ENCODE results near the gene ZNF77. TPM values are rescaled to one million over a fixed set of nuclear protein-coding genes. Genes with fewer than 3 reads are reported as not detected.

The ZNF77 gene
- total RNA-seq, 2 donors from 2014 or later: 1.7 to 4.2 TPM

DNA sequence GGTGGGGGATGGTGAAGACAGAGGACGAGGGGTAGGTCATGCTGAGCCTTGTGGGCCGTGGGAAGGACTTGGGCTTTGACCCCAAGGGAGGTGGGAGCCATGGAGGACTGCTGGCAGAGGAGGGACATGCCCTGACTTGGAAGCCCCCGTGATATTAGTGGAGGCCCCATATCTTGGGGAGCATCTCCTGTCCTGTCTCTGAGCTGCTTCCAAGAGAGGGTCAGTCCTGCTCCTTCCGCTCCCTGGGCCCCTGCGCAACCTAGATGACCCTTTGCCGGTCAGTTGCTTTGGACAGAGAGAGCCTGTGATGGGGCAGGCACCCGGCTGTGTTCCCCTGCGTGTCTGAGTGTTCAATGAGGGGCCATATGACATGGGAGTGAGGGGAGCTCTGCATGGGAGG lies 37.8 kb upstream of the ZNF77 start:
- Histone ChIP-seq H3K27me3 (no peaks in the 10 kb centered on the region), H3K27ac (peak overlapping the region; percentile 83 to 85), H3K4me3 (no peak overlapping the region), H3K9me3 (no peaks in the 10 kb centered on the region), H3K4me1 (peaks cover 0 to 36% of the 10 kb centered on the region in 2 donors), H3K36me3 (no peaks in the 10 kb centered on the region)
- DNase-seq (ENCODE audit: low spot score): no peak
- TF ChIP-seq CTCF (IDR thresholded peaks at IDR 0.05): no peak

DNA sequence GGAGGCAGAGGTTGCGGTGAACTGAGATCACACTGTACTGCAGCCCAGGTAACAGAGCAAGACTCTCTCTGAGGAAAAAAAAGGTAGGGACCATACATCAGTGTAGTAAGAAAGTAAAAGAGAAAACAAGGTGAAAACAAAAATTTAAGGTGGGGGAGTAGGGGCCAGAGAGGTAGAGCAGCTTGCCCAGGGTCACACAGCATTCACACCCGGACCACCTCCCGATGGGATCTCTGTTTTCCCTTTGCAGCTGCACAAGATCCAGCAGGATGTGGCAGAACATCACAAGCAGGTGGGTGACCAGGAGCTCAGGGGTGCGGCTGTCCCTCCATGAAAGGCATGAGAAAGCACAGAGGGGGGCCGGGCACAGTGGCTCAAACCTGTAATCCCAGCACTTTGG lies 37.1 kb upstream of the ZNF77 start:
- H3K4me1 ChIP-seq: peaks cover 0 to 40% of the 10 kb centered on the region in 2 donors
- H3K4me3 ChIP-seq: no peak overlapping the region
- H3K36me3 ChIP-seq: no peaks in the 10 kb centered on the region
- H3K27me3 ChIP-seq: no peaks in the 10 kb centered on the region
- H3K9me3 ChIP-seq: no peaks in the 10 kb centered on the region
- peak overlapping the region; percentile 7 to 85 for H3K27ac ChIP-seq
- DNase-seq (ENCODE audit: low spot score): no peak
- TF ChIP-seq CTCF (IDR thresholded peaks at IDR 0.05): no peak

- DNase-seq (ENCODE audit: low spot score): no peak
These were observed 34.0 kb upstream of the ZNF77 start for GRCh38 chr19:2978772-2979171.

GRCh38 chr19:2978166-2978767 lies 33.5 kb upstream of the ZNF77 start:
- Histone ChIP-seq H3K36me3 (no peaks in the 10 kb centered on the region), H3K4me3 (no peak overlapping the region), H3K27me3 (no peaks in the 10 kb centered on the region), H3K9me3 (no peaks in the 10 kb centered on the region), H3K27ac (peak overlapping the region; percentile 39 to 55), H3K4me1 (peaks cover 0 to 62% of the 10 kb centered on the region in 2 donors)
- no peak for TF ChIP-seq CTCF (IDR thresholded peaks at IDR 0.05)
- DNase-seq (ENCODE audit: low spot score): no peak

More at GRCh38 chr19:2978772-2979171, 34.0 kb upstream of the ZNF77 start:
- no peak for TF ChIP-seq CTCF (IDR thresholded peaks at IDR 0.05)
- H3K4me3 ChIP-seq: no peak overlapping the region
- no peak overlapping the region for H3K27ac ChIP-seq
- H3K36me3 ChIP-seq: no peaks in the 10 kb centered on the region
- peaks cover 0 to 63% of the 10 kb centered on the region in 2 donors for H3K4me1 ChIP-seq
- H3K27me3 ChIP-seq: no peaks in the 10 kb centered on the region
- H3K9me3 ChIP-seq: no peaks in the 10 kb centered on the region

- DNase-seq (ENCODE audit: low spot score): no peak
- H3K4me3 ChIP-seq: peak overlapping the region; percentile 10 to 54
- peaks cover 0 to 62% of the 10 kb centered on the region in 2 donors for H3K4me1 ChIP-seq
- H3K36me3 ChIP-seq: no peaks in the 10 kb centered on the region
- H3K27me3 ChIP-seq: no peaks in the 10 kb centered on the region
- no peaks in the 10 kb centered on the region for H3K9me3 ChIP-seq
- H3K27ac ChIP-seq: peak overlapping the region; percentile 39 to 55
- TF ChIP-seq CTCF (IDR thresholded peaks at IDR 0.05): no peak
These were observed 33.0 kb upstream of the ZNF77 start for GRCh38 chr19:2977746-2978138.
